ENCODE data around the gene NCAM1.

NCAM1 gene

DNA sequence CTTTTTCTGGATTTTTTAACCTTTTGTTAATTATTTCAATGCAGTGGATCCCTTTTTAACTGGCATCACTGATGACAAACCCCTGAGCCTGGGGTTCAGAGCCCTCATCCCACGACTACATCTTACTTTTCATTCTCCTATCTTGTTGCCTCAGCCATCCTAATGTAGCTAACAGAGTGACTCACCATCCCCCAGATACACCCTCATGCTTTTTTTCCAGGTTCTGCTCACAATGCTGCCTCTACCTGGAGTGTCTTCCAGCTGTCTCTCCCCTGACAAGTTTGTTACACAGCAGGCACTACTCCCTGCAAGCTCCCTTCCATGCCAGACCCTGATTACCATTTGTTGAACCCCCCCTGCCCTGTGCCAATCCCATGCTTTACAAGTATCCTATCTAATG lies 135.4 kb downstream of the NCAM1 start:
- DNase-seq: peak; percentile 78
- H3K4me2 ChIP-seq (ENCODE audit: low read length): no peak overlapping the region
- no peak overlapping the region for H2BK120ac ChIP-seq (ENCODE audit: low read depth, low read length)
- WGBS (ENCODE audit: extremely low coverage, insufficient coverage, low lambda C conversion rate): no CpG with 5 or more reads among the region's 1 CpG
- H3K4ac ChIP-seq (ENCODE audit: low read depth, low read length): no peak overlapping the region
- H3K4me3 ChIP-seq (ENCODE audit: low read length): no peak overlapping the region
- no peak overlapping the region for H3K18ac ChIP-seq (ENCODE audit: low read length)
- H2BK5ac ChIP-seq (ENCODE audit: low read length): no peak overlapping the region
- H4K8ac ChIP-seq (ENCODE audit: low read depth, low read length): no peak overlapping the region
- no peak overlapping the region for H3K23ac ChIP-seq (ENCODE audit: low read length)
- H3K79me1 ChIP-seq (ENCODE audit: low read length): no peaks in the 10 kb centered on the region
- no peak overlapping the region for H2BK15ac ChIP-seq (replicated peaks; ENCODE audit: low read depth)
- H3K36me3 ChIP-seq (ENCODE audit: control insufficient read depth, insufficient read depth, low read length): no peaks in the 10 kb centered on the region
- peaks cover 3% of the 10 kb centered on the region for H3K4me1 ChIP-seq (ENCODE audit: control insufficient read depth, low read depth, low read length)
- H3K27ac ChIP-seq (ENCODE audit: low read depth, low read length): no peak overlapping the region
- H4K5ac ChIP-seq (ENCODE audit: low read length): no peak overlapping the region
- H2AK5ac ChIP-seq (ENCODE audit: low read length): no peak overlapping the region
- H3K79me2 ChIP-seq (ENCODE audit: control insufficient read depth, insufficient read depth, low read length): no peaks in the 10 kb centered on the region
- no peak overlapping the region for H3K56ac ChIP-seq (ENCODE audit: low read length)
- no peak overlapping the region for H3K9ac ChIP-seq (ENCODE audit: low read length)
- H3K27me3 ChIP-seq (ENCODE audit: insufficient read depth, low read length, poor library complexity): no peaks in the 10 kb centered on the region

DNA sequence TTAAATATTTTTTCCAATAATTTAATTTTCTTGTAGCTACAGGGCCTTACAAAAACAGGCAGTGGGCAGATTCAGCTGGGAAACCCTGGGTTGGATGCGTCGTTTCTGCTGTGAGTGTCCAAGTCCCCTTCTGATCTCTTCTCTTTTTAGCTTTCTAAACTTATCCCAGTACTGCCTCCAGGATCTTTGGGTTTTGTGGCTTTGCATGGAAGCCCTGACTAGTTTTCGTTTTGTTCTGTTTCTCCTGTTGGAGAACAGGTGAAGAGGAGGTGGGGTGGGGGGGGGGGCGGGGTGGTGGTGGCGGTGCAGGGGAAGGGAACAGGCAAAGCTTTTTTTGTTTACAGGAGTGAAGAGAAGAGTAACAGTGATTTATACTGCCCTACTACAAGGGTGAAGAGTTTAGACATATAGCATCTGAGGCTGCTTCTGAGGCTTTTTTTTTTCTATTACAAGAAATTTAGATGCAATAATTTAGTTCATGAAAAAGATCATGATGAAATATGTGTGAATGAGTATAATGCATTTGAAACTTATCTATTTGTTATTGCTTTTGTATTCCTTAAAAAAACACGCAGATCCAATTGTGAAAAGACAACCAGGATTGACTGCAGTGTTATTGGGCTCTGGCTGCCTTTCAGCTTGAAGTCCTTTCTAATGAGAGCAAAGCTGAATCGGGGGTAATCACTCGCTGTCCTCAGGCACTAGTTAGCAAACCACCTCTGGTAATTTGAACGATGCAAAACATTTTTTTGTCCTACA lies 142.9 kb downstream of the NCAM1 start:
- Histone ChIP-seq H4K5ac (ENCODE audit: low read length) (no peak overlapping the region), H3K4me1 (ENCODE audit: control insufficient read depth, low read depth, low read length) (no peaks in the 10 kb centered on the region), H3K27me3 (ENCODE audit: insufficient read depth, low read length, poor library complexity) (no peaks in the 10 kb centered on the region), H2BK5ac (ENCODE audit: low read length) (no peak overlapping the region), H3K9ac (ENCODE audit: low read length) (no peak overlapping the region), H3K4me3 (ENCODE audit: low read length) (no peak overlapping the region), H3K79me1 (ENCODE audit: low read length) (no peaks in the 10 kb centered on the region), H4K8ac (ENCODE audit: low read depth, low read length) (no peak overlapping the region), H3K56ac (ENCODE audit: low read length) (no peak overlapping the region), H2AK5ac (ENCODE audit: low read length) (no peak overlapping the region), H3K4ac (ENCODE audit: low read depth, low read length) (no peak overlapping the region), H3K23ac (ENCODE audit: low read length) (no peak overlapping the region), H2BK15ac (replicated peaks; ENCODE audit: low read depth) (no peak overlapping the region), H3K79me2 (ENCODE audit: control insufficient read depth, insufficient read depth, low read length) (no peaks in the 10 kb centered on the region), H3K36me3 (ENCODE audit: control insufficient read depth, insufficient read depth, low read length) (no peaks in the 10 kb centered on the region), H3K27ac (ENCODE audit: low read depth, low read length) (no peak overlapping the region), H3K18ac (ENCODE audit: low read length) (no peak overlapping the region), H3K4me2 (ENCODE audit: low read length) (no peak overlapping the region), H2BK120ac (ENCODE audit: low read depth, low read length) (no peak overlapping the region)
- WGBS (ENCODE audit: extremely low coverage, insufficient coverage, low lambda C conversion rate): no CpG with 5 or more reads among the region's 9 CpGs
- no peak for DNase-seq

DNA sequence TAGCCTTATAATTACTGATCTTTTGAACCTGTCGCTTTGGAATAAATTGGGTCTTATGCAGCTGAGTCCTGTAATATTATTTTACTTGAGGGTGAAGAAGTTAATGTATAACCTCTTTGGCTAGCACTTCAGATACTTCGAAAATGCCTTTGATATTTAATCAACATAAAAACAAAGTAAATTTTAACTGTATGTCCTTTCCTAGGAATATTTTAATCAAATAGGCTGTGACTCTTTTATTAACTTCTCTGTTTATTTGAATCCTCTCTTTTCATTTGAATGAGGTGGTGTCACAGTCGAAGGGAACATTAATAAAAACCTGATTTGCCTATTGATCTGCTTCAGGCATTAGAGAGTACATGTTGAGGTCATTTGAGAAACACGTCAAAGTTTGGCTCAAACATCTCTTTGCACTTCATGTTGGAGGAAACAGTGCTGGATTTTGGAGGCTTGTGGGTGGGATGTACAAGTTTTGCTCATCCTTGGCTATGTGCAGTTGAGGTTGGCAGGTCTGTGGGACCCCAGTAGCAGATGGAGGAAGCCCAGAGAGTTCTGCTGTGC lies 143.6 kb downstream of the NCAM1 start:
- Histone ChIP-seq H4K8ac (ENCODE audit: low read depth, low read length) (no peak overlapping the region), H3K4me1 (ENCODE audit: control insufficient read depth, low read depth, low read length) (no peaks in the 10 kb centered on the region), H3K79me2 (ENCODE audit: control insufficient read depth, insufficient read depth, low read length) (no peaks in the 10 kb centered on the region), H3K79me1 (ENCODE audit: low read length) (no peaks in the 10 kb centered on the region), H3K56ac (ENCODE audit: low read length) (peak overlapping the region; percentile 11), H3K36me3 (ENCODE audit: control insufficient read depth, insufficient read depth, low read length) (no peaks in the 10 kb centered on the region), H3K4me3 (ENCODE audit: low read length) (no peak overlapping the region), H3K27ac (ENCODE audit: low read depth, low read length) (no peak overlapping the region), H2BK15ac (replicated peaks; ENCODE audit: low read depth) (no peak overlapping the region), H3K9ac (ENCODE audit: low read length) (no peak overlapping the region), H2BK5ac (ENCODE audit: low read length) (no peak overlapping the region), H4K5ac (ENCODE audit: low read length) (no peak overlapping the region), H2BK120ac (ENCODE audit: low read depth, low read length) (no peak overlapping the region), H3K4ac (ENCODE audit: low read depth, low read length) (no peak overlapping the region), H3K4me2 (ENCODE audit: low read length) (no peak overlapping the region), H3K27me3 (ENCODE audit: insufficient read depth, low read length, poor library complexity) (no peaks in the 10 kb centered on the region), H2AK5ac (ENCODE audit: low read length) (no peak overlapping the region), H3K23ac (ENCODE audit: low read length) (no peak overlapping the region), H3K18ac (ENCODE audit: low read length) (no peak overlapping the region)
- no CpG with 5 or more reads among the region's 4 CpGs for WGBS (ENCODE audit: extremely low coverage, insufficient coverage, low lambda C conversion rate)
- no peak for DNase-seq

DNA sequence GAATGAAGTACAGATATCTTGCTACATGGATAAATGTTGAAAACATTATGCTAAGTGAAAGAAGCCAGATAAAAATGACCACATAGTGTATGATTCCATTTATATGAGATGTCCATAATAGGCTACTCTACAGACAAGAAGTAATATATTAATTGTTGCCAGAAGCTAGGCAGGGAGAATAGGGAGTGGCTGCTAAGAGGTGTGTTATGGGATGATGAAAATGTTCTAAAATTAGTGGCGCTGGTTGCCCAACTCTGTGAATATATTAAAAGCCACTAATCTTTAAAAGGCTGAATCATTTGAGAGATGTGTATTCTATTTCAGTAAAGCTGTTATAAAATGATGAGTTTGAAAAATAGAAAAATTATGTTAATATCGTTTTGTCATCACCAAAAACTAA lies 144.4 kb downstream of the NCAM1 start:
- H3K9ac ChIP-seq (ENCODE audit: low read length): no peak overlapping the region

DNA sequence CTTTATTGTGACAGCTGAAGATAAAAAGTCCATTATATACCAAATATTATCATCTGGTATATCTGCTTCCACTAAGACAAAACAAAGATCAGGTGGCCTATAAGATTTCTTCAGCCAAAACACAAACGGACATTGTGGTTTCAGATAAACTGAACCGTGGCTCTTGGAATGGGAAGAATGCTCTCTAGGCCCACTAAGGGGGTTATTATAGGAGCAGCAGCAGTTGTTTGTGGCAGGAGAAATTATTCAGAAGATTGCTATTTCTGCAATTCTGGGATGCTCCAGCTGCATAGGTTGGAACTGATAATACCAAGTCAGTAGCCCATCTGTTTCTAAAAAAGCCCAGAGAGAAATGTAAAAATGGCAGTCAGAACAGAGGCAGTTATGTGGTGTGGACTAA lies 145.3 kb downstream of the NCAM1 start:
- no CpG with 5 or more reads among the region's 2 CpGs for WGBS (ENCODE audit: extremely low coverage, insufficient coverage, low lambda C conversion rate)
- H3K56ac ChIP-seq (ENCODE audit: low read length): no peak overlapping the region
- no peaks in the 10 kb centered on the region for H3K36me3 ChIP-seq (ENCODE audit: control insufficient read depth, insufficient read depth, low read length)
- H3K27me3 ChIP-seq (ENCODE audit: insufficient read depth, low read length, poor library complexity): no peaks in the 10 kb centered on the region
- no peak overlapping the region for H3K4me3 ChIP-seq (ENCODE audit: low read length)
- no peak overlapping the region for H3K4ac ChIP-seq (ENCODE audit: low read depth, low read length)
- H3K27ac ChIP-seq (ENCODE audit: low read depth, low read length): no peak overlapping the region
- H2BK15ac ChIP-seq (replicated peaks; ENCODE audit: low read depth): no peak overlapping the region
- H2AK5ac ChIP-seq (ENCODE audit: low read length): no peak overlapping the region
- no peak overlapping the region for H3K18ac ChIP-seq (ENCODE audit: low read length)
- no peak for DNase-seq
- H4K8ac ChIP-seq (ENCODE audit: low read depth, low read length): no peak overlapping the region
- H3K9ac ChIP-seq (ENCODE audit: low read length): no peak overlapping the region
- H2BK120ac ChIP-seq (ENCODE audit: low read depth, low read length): no peak overlapping the region
- no peak overlapping the region for H2BK5ac ChIP-seq (ENCODE audit: low read length)
- no peak overlapping the region for H3K4me2 ChIP-seq (ENCODE audit: low read length)
- no peaks in the 10 kb centered on the region for H3K79me1 ChIP-seq (ENCODE audit: low read length)
- H4K5ac ChIP-seq (ENCODE audit: low read length): no peak overlapping the region
- no peaks in the 10 kb centered on the region for H3K4me1 ChIP-seq (ENCODE audit: control insufficient read depth, low read depth, low read length)
- no peaks in the 10 kb centered on the region for H3K79me2 ChIP-seq (ENCODE audit: control insufficient read depth, insufficient read depth, low read length)
- H3K23ac ChIP-seq (ENCODE audit: low read length): no peak overlapping the region

More for the DNA sequence above, 144.4 kb downstream of the NCAM1 start:
- Histone ChIP-seq H3K79me1 (ENCODE audit: low read length) (no peaks in the 10 kb centered on the region), H2AK5ac (ENCODE audit: low read length) (no peak overlapping the region), H3K23ac (ENCODE audit: low read length) (no peak overlapping the region), H3K27me3 (ENCODE audit: insufficient read depth, low read length, poor library complexity) (no peaks in the 10 kb centered on the region), H4K5ac (ENCODE audit: low read length) (no peak overlapping the region), H3K4me1 (ENCODE audit: control insufficient read depth, low read depth, low read length) (no peaks in the 10 kb centered on the region), H2BK120ac (ENCODE audit: low read depth, low read length) (no peak overlapping the region), H3K36me3 (ENCODE audit: control insufficient read depth, insufficient read depth, low read length) (no peaks in the 10 kb centered on the region), H3K4ac (ENCODE audit: low read depth, low read length) (no peak overlapping the region), H2BK15ac (replicated peaks; ENCODE audit: low read depth) (no peak overlapping the region), H3K27ac (ENCODE audit: low read depth, low read length) (no peak overlapping the region), H3K4me3 (ENCODE audit: low read length) (no peak overlapping the region), H3K18ac (ENCODE audit: low read length) (no peak overlapping the region), H3K4me2 (ENCODE audit: low read length) (no peak overlapping the region), H3K79me2 (ENCODE audit: control insufficient read depth, insufficient read depth, low read length) (no peaks in the 10 kb centered on the region), H2BK5ac (ENCODE audit: low read length) (no peak overlapping the region), H3K56ac (ENCODE audit: low read length) (no peak overlapping the region), H4K8ac (ENCODE audit: low read depth, low read length) (no peak overlapping the region)
- DNase-seq: no peak
- 100% methylated on average over 1 of the region's 2 CpGs for WGBS (ENCODE audit: extremely low coverage, insufficient coverage, low lambda C conversion rate)

DNA sequence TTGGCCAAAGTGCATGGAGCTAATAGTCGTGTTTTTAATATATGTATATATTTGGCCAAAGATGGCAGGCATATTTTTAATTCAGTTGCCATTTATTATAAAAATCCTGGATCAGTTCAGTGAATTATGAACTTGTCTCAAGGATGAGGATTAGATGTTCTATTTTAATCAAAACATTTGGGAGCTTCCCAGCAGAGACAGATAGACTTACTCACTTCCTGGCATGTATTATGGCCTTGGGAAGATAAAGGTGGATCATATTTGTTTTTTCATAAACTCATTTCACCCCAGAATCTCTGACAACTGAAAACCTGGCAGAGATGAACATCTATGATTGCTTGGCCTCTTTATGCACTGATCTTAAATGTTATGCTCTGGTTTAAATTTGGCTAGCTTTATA lies 148.8 kb downstream of the NCAM1 start:
- Histone ChIP-seq H3K9ac (ENCODE audit: low read length) (no peak overlapping the region), H4K5ac (ENCODE audit: low read length) (no peak overlapping the region), H3K4ac (ENCODE audit: low read depth, low read length) (no peak overlapping the region), H3K79me2 (ENCODE audit: control insufficient read depth, insufficient read depth, low read length) (no peaks in the 10 kb centered on the region), H2BK120ac (ENCODE audit: low read depth, low read length) (no peak overlapping the region), H4K8ac (ENCODE audit: low read depth, low read length) (no peak overlapping the region), H3K56ac (ENCODE audit: low read length) (no peak overlapping the region), H2BK15ac (replicated peaks; ENCODE audit: low read depth) (no peak overlapping the region), H2BK5ac (ENCODE audit: low read length) (no peak overlapping the region), H3K79me1 (ENCODE audit: low read length) (no peaks in the 10 kb centered on the region), H3K18ac (ENCODE audit: low read length) (no peak overlapping the region), H3K27me3 (ENCODE audit: insufficient read depth, low read length, poor library complexity) (no peaks in the 10 kb centered on the region), H3K4me2 (ENCODE audit: low read length) (no peak overlapping the region), H3K4me1 (ENCODE audit: control insufficient read depth, low read depth, low read length) (no peaks in the 10 kb centered on the region), H3K23ac (ENCODE audit: low read length) (no peak overlapping the region), H3K4me3 (ENCODE audit: low read length) (no peak overlapping the region), H2AK5ac (ENCODE audit: low read length) (no peak overlapping the region), H3K36me3 (ENCODE audit: control insufficient read depth, insufficient read depth, low read length) (no peaks in the 10 kb centered on the region), H3K27ac (ENCODE audit: low read depth, low read length) (no peak overlapping the region)
- WGBS (ENCODE audit: extremely low coverage, insufficient coverage, low lambda C conversion rate): no CpG with 5 or more reads among the region's 1 CpG
- DNase-seq: no peak

Measured in mesendoderm (in vitro differentiated cells).